NCI-H2081 treated with DMSO at 0.1 percent for 48 hours (cell line): ENCODE measurements around the gene LILRB5.
A peak's percentile ranks its signal among the peaks of the same experiment; 100 is the strongest.
"Not testable (repeated sequence)": the region's sequence is repeated elsewhere in the genome, so short reads cannot be mapped to it uniquely, and the experiment has no call there.

Source experiments
- DNase-seq: peaks from one replicate; lab custom pipeline; 2025; lab: John Stamatoyannopoulos, UW

The LILRB5 gene

DNA sequence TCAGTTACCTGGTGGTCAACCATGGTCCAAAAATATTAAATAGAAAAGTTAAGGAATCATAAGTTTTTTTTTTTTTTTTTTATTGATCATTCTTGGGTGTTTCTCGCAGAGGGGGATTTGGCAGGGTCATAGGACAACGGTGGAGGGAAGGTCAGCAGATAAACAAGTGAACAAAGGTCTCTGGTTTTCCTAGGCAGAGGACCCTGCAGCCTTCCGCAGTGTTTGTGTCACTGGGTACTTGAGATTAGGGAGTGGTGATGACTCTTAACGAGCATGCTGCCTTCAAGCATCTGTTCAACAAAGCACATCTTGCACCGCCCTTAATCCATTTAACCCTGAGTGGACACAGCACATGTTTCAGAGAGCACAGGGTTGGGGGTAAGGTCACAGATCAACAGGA is 42.9 kb downstream of the LILRB5 start:
- DNase-seq: not testable (repeated sequence)

DNA sequence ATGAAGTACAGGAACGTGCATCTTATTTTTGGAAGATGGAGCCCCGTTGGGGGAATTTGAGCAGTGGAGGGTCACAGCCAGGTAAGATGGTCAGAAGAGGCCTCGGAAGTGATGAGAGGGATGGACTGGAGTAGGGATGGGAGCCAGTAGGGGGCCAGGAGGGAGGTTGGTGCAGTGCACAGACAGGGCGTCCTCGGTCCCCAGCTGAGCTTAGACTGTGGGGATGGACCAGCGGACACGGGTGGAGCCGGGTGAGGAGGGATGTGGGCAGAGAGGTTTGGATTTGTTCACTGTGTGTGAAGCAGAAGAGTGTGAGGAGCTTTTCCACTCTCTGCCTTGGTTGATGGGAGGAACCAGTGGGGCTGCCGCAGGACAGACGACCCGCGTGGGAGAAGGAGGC is 45.8 kb downstream of the LILRB5 start:
- no peak for DNase-seq

DNA sequence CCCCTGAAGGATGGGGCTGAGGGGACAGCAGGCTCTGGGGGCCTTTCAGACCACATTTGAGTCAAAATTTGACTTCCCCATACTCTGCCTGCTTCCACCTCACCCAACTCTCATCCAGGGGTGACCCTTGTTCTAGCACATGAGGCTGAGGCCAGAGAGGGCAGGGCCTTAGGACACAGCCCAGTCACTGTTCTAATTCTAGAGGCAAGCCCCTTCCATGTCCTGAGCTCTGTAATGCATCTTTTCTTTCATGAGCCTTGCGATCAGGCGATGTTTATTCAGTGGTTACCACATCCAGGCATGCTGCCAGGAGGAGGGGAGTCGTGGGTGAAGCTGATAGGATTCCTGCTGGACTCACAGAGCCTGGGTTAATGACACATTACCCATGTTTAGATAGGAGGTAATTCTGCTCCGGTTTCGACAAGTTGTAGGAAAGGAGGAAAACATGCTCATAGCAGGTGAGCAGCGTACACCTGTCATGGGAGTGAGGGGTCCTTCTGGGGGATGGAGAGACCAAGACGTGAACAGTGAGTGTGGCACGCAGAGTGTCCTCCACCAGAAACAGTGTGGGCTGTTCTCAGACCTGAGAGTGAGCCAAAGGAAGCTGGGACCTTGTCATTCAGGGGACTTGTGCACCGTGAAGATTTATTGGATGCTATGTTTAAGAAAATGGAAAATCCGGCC is 47.1 kb downstream of the LILRB5 start:
- peak; percentile 81 for DNase-seq

DNA sequence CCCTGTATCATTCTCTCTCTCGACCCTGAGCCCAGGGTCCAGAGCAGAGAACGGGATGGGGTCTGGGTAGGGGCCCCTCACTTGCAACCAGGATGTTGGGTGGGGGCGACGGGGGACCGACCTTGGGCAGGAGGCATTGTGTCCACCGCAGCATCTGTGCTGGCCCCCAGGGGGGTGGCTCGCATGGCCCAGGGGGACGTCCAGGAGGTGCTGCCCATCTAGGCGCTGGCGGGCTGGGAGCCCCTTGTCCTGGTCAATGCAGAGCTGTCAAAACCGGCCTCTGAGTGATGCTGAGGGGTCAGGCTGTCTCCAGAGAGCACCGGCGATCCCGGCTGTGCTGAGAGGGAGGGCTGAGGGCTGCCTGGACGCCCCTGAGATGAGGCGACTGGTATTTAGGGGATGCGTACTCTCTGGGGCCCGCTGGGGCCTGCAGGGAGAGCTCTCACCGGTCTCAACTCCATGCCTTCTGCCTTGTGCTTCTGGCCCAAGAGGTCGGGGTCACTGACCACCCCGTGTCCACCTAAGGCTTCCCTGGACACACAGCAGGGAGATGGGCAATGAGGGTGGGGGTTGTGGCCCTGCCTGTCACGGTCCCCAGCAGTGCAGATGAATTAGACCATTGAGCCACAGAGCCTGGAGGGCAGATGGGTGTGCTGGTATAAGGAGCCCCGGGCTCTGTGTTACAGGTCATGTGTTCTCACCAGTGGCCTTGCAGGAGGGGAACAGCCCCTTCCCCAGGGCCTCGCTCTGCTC is 47.8 kb downstream of the LILRB5 start:
- DNase-seq: no peak

DNA sequence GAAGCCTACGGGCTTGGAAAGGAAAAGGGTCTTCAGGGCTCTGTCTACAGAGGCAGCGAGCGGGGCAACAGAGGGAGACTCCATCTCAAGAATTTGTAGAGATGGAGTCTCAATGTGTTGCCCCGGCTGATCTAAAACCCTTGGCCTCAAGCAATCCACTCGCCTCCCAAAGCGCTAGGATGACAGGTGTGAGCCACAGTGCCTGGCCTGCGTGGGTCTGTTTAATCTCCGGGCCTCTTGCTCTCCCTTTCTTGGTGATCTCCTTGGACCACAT is 48.4 kb downstream of the LILRB5 start:
- DNase-seq: no peak

DNA sequence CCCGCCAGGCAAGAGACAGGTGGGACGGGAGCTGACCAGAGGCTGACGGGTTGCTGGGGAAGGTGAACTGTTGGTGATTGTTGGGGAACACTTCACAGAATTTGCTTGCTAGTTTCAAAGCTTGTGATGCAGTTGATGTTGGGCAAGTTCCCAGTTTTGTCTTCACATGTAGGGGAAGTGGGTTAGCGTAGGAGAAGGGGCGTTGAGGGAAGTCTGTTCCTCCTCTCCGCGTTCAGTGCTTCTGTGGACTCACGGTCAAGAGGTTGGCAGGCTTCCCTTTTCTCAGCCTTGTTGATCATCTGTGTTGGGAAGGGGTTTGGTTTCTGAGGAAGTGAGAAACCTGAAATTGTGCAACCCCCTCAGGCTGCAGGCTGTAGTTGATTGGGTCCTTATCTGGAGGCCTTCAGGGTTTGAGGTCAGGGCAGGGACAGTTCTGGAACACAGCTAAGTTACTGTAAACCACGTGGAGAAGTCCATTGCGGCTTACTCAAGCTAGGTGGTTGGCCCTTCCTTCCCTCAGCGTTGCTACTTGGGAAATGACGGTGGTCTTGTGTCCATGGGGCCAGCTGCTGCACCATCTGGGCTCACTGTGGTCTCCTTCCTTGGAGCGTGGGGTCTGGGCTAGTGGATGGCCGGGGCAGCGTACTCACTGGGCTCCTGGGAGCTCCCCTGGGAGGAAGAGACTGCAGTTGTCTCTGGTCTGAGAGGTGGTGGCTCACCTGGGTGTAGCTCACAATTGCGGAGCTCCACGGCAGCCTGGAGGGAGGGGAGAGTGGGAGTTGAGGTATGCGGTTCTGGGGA is 48.9 kb downstream of the LILRB5 start:
- DNase-seq: no peak

DNA sequence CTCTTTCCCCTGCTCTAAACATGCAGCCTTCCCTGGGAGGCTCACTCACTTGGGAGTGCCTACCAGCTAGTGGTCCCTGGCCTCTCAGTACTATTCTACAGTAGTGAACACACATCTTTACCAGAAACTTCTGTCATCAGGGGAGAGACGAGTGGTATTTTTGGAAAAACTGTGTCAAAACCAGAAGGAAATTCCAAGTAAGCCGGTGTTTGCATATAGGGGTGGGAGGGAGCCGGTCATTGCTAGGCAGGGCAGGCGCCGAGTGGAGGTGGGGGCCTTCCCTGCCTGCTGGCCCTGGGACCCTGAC is 49.4 kb downstream of the LILRB5 start:
- DNase-seq: no peak

DNA sequence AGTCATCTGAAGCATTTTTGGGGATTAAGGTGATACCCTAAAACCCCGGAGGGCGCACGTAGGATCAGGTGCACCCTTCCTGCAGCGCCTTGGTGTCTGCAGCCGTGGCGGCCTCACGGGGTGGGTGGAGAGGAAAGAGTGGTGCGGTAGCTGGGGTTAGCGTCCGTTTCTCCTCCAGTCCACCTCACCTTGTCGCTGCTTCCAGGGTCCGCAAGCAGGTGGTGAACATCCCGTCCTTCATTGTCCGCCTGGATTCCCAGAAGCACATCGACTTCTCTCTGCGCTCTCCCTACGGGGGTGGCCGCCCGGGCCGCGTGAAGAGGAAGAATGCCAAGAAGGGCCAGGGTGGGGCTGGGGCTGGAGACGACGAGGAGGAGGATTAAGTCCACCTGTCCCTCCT is 49.9 kb downstream of the LILRB5 start:
- not testable (repeated sequence) for DNase-seq

DNA sequence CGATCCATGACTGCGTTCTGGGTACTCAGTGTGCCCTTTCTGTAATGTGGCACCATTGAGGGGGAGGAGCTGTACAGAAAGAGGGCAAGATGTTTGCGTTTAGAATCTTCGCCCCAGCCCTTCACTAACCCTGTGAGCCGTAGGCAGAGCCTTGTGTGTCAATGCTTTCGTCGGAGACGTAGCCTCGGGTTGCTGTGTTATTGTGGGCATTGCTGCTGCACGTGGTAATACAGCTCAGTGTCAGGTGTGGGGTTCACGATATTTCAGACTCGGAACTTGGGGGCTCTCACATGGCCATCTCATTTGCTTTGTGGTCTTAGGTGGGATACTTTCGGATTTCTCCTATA is 50.3 kb downstream of the LILRB5 start:
- DNase-seq: no peak

DNA sequence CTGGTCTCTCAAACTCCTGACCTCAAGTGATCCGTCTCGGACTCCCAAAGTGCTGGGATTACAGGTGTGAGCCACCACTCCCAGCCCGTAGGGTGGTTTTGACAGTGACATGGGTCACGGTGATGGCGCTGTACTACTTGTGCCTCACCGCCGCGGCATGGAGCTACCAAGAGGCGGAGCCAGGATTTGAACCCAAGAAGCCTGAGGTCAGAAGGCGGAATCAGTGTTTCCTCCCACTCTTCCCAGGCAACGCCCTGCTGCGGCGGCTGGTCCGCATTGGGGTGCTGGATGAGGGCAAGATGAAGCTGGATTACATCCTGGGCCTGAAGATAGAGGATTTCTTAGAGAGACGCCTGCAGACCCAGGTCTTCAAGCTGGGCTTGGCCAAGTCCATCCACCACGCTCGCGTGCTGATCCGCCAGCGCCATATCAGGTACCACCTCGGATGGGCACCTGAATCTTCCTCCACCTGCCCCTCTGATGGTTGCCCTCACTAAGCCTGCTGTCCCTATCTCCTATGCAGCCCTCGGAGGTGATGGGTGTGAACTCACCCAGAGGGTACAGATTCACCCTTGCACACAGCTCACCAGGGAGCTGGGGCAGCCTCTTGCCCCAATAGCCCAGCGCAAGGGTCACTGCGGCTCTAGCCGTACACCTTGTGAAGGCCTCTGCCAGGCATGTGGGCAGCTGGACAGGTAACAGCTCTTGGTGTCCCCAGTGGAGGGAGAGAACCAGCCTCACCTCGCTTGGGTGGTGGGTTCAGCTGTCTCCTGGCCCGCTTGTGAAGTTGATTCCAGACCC is 50.8 kb downstream of the LILRB5 start:
- no peak for DNase-seq

DNA sequence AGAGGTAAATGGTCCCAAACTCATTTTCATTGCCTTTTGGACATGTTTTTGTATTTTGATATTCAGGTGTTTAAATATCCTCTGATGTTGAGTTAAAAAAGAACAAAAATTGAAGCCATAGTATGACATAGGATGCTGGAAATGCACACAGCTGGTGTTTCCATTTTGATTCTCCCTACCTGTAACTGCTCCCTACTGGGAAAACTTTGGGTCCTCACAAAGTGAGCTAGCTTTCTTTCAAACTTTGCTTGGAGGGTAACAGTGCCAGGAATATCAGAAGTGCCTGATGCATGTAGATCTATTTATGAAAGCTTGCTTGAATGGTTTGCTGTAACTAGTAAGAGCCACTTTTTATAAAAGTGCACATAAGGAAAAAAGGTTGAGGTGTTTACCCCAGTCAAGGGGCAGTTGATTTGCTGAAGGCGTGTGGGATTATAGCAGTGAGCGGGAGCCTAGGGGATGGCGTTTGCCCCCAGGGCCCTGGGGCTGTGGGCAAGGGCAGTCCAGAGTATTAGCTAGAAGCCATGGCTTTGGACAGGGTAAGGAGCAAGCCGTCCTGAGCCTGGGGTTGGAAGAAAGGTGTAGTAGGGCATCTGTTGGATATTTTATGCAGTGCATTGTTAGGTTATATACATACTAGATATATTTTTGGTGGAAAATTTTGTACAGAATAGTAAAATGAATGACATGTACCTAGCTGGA is 52.2 kb downstream of the LILRB5 start:
- DNase-seq: no peak

DNA sequence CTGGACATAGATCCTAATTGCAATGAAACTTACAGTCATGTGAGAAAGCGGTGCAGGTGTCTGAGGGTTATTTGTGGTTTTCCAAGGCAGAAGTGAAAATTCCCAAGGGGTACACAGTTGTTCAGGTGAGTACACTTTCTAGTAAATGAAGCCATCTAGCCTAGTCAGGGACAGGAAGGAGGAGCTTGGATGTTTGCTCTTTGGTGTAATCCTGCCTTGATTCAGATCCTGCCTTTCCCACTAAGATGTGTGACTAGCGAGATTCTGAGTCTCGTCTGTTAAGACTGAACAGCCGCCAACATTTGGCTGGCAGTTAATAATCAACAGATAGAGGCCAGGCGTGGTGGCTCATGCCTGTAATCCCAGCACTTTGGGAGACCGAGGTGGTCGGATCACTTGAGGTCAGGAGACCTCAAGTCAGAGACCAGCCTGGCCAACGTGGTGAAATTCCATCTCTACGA is 53.9 kb downstream of the LILRB5 start:
- no peak for DNase-seq

DNA sequence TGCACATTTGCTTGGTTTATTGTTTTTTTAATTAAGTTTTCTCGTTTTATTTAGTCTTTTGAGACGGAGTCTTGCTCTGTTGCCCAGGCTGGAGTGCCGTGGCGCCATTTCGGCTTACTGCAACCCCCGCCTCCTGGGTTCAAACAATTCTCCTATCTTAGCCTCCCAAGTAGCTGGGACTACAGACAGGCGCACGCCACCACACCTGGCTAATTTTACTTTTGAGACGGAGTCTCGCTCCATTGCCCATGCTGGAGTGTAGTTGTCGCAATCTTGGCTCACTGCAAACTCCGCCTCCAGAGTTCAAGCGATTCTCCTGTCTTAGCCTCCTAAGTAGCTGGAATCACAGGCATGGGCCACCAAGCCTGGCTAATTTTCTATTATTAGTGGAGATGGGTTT is 55.1 kb downstream of the LILRB5 start:
- no peak for DNase-seq

DNA sequence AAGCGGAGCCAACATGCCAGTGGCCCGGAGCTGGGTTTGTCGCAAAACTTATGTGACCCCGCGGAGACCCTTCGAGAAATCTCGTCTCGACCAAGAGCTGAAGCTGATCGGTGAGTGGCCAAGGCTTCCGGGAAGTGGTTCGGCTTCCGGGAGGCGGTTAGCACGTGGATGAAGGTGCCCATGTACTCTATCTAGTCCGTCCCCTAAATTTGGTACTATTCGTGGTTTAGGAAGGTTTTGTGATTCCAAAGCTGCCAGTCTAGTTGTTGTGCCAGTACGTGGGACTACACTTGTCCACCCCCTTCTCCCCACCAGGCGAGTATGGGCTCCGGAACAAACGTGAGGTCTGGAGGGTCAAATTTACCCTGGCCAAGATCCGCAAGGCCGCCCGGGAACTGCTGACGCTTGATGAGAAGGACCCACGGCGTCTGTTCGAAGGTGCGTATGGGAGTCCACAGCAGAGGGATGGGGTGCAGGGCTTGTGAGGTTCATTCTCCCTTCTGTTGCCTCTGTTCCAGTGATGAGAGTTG is 55.8 kb downstream of the LILRB5 start:
- DNase-seq: no peak
